Measurements from ENCODE around the gene FADS2.

FADS2 gene

DNA sequence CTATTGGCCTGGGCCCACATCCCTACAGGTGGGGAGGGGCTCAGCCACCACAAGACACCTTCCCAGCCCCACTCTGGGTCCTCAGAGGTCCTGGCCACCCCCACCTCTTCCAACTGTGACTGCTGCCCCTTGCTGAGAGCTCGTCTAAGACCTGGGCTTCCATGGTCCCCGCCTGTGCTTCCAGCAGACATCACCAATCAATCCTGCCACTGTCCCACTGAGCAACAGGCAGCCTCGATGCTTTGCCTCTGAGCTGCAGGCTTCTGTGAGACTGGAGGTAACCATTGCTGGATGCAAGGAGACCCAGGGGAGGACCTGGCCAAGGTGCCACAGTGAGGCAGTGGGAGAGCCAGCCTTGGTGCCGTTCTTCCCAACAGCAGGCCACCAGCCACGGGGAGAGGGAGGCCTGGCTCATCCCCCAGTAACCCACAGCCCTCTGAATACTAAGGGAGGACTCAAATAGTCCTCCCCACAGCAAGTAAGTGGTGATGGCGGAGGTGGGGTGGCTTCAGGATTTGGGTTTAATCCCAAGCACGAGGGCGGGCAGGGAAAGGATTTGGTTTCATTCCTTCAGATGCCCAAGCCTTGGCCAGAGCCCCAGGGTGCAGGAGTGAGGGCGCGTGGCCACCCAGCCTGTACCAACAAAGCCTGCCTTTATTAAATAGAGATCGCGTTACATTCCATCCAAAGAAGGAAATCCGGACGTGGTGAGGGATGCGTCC, 68.7 kb downstream of the FADS2 start:
- DNase-seq (ENCODE audit: insufficient read length): no peak
- TF ChIP-seq POLR2A (IDR thresholded peaks at IDR 0.05; ENCODE audit: low read depth, low read length): no peak
- no peak for TF ChIP-seq POLR2AphosphoS5 (IDR thresholded peaks at IDR 0.05; ENCODE audit: low read depth, low read length)
- TF ChIP-seq TAF1 (IDR thresholded peaks at IDR 0.05; ENCODE audit: borderline replicate concordance, low read depth, low read length): no peak
- no peak for FAIRE-seq

DNA sequence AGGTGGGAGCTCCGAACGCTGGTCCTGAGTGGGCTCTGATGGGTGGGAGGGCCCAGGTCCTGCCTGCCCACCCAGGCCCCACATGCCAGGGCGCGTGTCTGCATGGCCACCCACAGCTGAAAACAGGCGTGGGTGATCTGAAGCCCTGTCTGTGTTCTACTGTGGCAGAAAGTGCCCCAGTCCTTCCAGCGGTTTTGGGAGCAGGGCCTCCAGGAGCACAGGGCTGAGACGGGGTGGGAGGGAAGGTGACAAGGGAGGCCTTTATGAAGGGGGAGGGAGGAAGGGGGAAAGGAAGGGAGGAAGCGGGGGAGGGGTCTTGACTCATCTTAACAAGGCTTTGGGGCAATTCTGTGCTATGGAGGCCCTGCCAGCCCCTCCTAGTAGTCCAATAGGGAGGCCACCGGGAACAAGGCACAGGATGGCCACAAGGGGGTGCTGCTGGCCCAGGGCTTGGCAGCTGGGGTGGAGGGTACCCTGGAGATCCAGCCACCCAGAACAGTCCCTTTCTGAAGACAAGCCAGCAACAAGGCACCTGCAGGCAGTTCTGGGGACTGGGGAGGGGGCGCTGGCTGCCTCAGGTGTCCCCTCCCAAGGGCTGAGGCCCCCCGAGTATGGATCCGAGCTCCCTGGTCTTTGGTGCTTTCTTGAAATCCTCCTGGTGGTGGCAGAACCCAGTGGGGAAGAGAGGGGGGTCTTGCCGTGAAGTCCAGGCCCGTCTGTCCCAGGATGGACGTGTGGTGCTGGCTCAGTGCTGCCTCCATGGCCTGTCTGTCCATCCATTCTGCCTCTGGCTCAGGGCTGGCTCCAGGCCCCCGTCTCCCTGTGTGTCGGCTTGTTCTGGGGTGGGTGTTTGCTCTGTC, 69.5 kb downstream of the FADS2 start:
- DNase-seq (ENCODE audit: insufficient read length) (peak; percentile 92), FAIRE-seq (peak; percentile 95)
- TF ChIP-seq POLR2AphosphoS5 (IDR thresholded peaks at IDR 0.05; ENCODE audit: low read depth, low read length): no peak
- no peak for TF ChIP-seq POLR2A (IDR thresholded peaks at IDR 0.05; ENCODE audit: low read depth, low read length)

DNA sequence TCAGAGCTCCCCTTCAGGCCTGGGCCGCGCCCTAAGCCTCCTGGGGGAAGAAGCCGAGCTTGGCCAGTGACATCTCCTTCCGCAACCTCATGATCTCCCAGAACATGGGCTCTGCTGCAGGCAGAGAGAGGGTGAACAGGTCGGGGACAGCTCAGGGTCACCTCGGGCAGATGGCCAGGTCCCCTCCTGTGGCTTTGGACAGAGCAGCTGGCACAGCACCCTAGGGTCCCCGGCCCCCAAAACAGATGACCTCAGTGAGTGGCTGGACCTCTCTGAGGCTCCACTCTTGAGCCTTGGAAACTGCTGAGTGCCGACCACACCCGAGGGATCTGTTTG, 70.1 kb downstream of the FADS2 start:
- TF ChIP-seq TAF1 (IDR thresholded peaks at IDR 0.05; ENCODE audit: borderline replicate concordance, low read depth, low read length): no peak
- TF ChIP-seq POLR2AphosphoS5 (IDR thresholded peaks at IDR 0.05; ENCODE audit: low read depth, low read length): no peak
- no peak for TF ChIP-seq POLR2A (IDR thresholded peaks at IDR 0.05; ENCODE audit: low read depth, low read length)
- FAIRE-seq: no peak
- DNase-seq (ENCODE audit: insufficient read length): no peak

DNA sequence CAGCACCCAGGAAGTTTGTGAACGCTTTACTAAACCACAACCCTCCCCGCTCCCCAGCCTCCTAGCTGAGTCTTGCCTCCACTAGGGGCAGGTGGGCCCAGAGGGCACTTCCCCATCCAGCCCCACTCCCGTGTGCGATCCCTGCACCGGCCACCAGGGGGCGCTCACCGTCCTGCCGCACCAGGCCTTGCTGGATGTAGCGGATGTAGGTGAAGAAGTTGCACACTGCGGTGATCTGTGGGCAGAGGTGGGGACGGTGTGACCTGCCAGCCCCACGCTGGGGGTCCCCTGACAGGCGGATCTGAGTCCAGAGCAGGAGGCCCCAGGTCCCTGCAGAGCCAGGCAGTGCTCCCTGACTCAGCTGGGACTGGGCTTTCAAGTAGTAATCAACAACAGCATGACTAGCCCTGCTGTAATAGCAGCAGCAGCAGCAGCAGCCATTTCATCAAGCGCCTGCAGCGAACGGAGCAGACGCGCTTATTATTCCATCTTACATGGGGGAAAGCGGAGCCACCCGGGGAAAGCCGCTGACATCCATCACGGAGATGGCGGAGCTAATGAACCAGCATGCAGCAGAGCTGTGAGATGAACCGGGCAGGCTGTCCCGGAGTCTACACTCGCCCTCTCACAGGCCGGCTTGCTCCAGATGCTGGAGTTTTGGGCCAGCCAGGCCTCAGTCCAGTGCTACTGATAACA, 71.2 kb downstream of the FADS2 start:
- TF ChIP-seq POLR2A (IDR thresholded peaks at IDR 0.05; ENCODE audit: low read depth, low read length) (no peak), TAF1 (IDR thresholded peaks at IDR 0.05; ENCODE audit: borderline replicate concordance, low read depth, low read length) (no peak), POLR2AphosphoS5 (IDR thresholded peaks at IDR 0.05; ENCODE audit: low read depth, low read length) (no peak)
- FAIRE-seq: peak; percentile 99
- DNase-seq (ENCODE audit: insufficient read length): peak; percentile 99

DNA sequence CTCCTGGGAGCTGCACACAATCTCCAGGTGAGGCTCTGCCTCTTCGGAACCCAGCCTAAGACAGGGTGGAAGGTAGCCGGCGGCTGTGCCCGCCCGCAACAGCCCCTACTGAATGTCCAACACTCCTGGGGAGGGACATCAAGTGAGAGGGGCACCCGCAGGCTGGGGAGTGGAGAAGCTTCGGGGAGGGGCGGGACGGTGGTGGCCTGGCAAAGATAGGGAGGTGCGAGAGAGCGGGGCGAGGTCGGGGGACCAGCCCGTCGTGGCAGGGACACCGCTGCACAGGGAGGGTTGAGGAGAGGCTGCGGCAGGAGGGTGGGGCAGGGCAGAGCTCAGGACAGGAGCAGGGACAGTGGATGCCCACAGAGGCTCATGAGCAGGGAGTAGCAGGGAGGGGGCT, 72.2 kb downstream of the FADS2 start:
- no peak for DNase-seq (ENCODE audit: insufficient read length)
- TF ChIP-seq POLR2AphosphoS5 (IDR thresholded peaks at IDR 0.05; ENCODE audit: low read depth, low read length) (no peak), POLR2A (IDR thresholded peaks at IDR 0.05; ENCODE audit: low read depth, low read length) (no peak), TAF1 (IDR thresholded peaks at IDR 0.05; ENCODE audit: borderline replicate concordance, low read depth, low read length) (no peak)
- no peak for FAIRE-seq

DNA sequence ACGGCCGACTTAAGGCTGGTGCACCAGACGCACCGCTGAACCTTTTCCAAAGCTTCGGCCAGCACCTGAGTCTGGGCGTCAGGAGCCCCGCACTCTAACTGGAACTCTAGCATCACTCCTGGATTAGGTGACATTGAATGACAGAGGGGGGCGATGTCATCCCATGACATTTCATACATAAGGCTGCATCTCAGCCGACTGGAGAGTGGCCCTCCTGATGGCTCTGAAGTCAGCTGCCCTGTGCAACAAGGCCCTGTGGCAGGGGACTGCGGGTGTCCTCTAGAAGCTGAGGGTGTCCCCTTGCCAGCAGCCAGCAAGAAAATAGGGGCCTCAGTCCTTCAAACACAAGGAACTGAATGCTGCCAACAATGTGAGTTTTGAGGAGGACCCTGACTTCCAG, 73.3 kb downstream of the FADS2 start:
- no peak for DNase-seq (ENCODE audit: insufficient read length)
- no peak for TF ChIP-seq POLR2A (IDR thresholded peaks at IDR 0.05; ENCODE audit: low read depth, low read length)
- TF ChIP-seq TAF1 (IDR thresholded peaks at IDR 0.05; ENCODE audit: borderline replicate concordance, low read depth, low read length): no peak
- TF ChIP-seq POLR2AphosphoS5 (IDR thresholded peaks at IDR 0.05; ENCODE audit: low read depth, low read length): no peak

DNA sequence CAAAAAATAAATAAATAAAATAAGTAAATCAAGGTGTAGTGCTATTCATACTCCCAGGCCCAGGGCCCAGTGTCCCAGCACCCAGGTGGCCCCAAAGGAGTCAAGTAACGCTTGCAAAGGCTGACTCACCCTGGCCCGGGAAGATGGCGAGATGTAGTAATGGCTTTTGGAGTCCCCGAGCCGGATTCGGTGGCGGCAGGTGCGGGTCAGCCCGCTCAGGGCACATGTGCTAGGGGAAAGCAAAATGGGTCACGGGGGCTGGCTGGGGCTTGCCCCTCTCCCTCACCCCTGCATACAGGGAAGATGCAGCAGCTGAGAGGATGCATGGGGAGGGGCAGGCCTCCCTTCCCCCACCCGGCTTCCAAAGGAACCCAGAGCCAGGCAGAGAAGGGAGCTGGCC, 74.2 kb downstream of the FADS2 start:
- DNase-seq (ENCODE audit: insufficient read length): no peak
- no peak for TF ChIP-seq POLR2A (IDR thresholded peaks at IDR 0.05; ENCODE audit: low read depth, low read length)
- TF ChIP-seq TAF1 (IDR thresholded peaks at IDR 0.05; ENCODE audit: borderline replicate concordance, low read depth, low read length): no peak
- no peak for TF ChIP-seq POLR2AphosphoS5 (IDR thresholded peaks at IDR 0.05; ENCODE audit: low read depth, low read length)
- no peak for FAIRE-seq

More for the DNA sequence above, 73.3 kb downstream of the FADS2 start:
- no peak for FAIRE-seq

DNA sequence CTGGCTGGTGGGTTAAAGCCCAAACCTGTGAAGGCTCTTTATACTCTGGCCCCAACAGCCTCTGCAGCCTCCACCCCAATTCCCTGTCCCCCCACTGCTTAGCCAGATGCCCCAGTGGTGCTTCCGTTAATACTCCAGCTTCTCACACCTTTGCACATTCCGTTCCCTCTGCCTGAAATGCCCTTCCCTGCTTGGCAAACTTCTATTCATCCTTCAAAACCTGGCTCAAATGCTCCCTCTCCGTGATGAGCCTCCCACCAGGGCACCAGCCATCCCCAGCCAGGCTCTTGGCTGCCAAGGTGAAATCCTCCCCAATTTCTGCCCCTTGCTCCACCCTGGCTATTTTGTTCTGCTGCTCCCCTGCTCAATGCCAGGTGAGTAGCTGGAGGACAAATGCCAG, 75.7 kb downstream of the FADS2 start:
- DNase-seq (ENCODE audit: insufficient read length) (no peak), FAIRE-seq (no peak)
- TF ChIP-seq TAF1 (IDR thresholded peaks at IDR 0.05; ENCODE audit: borderline replicate concordance, low read depth, low read length) (no peak), POLR2AphosphoS5 (IDR thresholded peaks at IDR 0.05; ENCODE audit: low read depth, low read length) (no peak), POLR2A (IDR thresholded peaks at IDR 0.05; ENCODE audit: low read depth, low read length) (no peak)

DNA sequence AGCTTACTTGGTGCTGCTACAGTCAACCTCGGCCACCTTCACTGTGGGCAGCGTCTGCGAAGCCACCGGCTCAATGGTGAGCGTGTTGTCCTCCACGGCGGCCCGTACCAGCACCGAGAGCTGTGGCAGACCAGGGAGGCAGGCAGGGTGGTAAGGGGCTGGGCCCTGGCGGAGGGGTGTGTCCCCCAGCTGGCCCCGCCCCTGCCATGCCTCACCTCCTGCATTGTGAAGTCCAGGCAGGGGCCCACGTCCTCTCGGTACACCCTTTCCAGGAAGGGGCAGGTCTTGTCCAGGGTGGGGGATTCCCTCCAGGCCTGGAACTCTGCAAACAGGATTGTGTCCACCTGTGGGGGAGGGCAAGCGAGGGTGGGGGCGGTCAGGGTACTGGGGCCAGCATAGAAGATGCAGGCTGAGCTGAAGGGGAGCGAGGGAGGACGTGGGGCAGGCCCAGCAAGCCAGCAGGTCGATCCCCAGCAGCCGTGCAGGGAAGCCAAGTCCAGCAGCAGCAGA, 76.5 kb downstream of the FADS2 start:
- TF ChIP-seq POLR2AphosphoS5 (IDR thresholded peaks at IDR 0.05; ENCODE audit: low read depth, low read length): no peak
- TF ChIP-seq TAF1 (IDR thresholded peaks at IDR 0.05; ENCODE audit: borderline replicate concordance, low read depth, low read length): no peak
- TF ChIP-seq POLR2A (IDR thresholded peaks at IDR 0.05; ENCODE audit: low read depth, low read length): no peak
- FAIRE-seq (no peak), DNase-seq (ENCODE audit: insufficient read length) (no peak)

DNA sequence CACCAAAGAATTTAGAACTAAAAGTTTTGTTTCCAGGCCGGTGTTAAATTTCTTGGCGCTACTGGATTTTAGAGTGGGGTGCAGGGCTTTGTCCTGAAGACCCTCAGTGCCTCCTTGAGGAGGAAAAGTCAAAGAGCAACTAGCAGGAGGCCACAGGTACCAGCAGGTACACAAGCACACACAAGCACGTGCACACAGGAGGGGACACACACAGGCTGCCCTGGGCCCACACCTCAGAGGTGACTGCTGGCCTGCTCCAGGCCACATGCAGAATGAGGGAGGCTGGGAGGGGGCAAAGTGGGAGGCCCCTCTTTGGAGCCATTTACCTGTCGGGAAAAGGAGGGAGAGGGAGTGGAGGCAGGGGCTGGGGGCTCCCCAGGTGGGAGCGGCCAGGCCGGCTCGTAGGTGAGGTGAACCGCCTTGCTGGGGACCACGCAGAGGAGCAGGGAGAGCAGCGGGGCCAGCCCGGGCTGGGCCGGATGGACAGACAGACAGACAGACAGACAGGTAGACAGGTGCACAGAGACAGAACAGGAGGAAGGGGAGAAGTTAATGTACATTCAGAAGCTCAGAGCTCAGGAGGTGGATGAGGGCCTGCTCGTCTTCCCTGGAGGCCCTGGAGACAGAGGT, 77.1 kb downstream of the FADS2 start:
- no peak for TF ChIP-seq POLR2A (IDR thresholded peaks at IDR 0.05; ENCODE audit: low read depth, low read length)
- no peak for TF ChIP-seq POLR2AphosphoS5 (IDR thresholded peaks at IDR 0.05; ENCODE audit: low read depth, low read length)
- TF ChIP-seq TAF1 (IDR thresholded peaks at IDR 0.05; ENCODE audit: borderline replicate concordance, low read depth, low read length): no peak
- FAIRE-seq (no peak), DNase-seq (ENCODE audit: insufficient read length) (no peak)

Measured in GM12892 (cell line).